K562 (cell line): ENCODE results near the gene NPR1. TPM values are rescaled to one million over a fixed set of nuclear protein-coding genes. Genes with fewer than 3 reads are reported as not detected.

Experiments used
- ATAC-seq: fragments of 200-7000 bp; cut with Tn5 transposase; 3 replicates; pipeline ENCODE4 v1.9.1; 2020; ENCODE audit warnings: moderate library complexity
- BruUV-seq: library from RNA; stranded (reverse); fragments of 400-500 nt; replicated peaks from 2 replicates; lab custom pipeline; 2021; lab: Mats Ljungman, UMichigan
- CTCF ChIA-PET: fragments of 300-600 bp; formaldehyde crosslinking; extraction: SDS; loops from one replicate; lab custom pipeline; 2021; ENCODE audit warnings: low intra/inter-chr PET ratio; lab: Yijun Ruan, JAX
- POLR2A ChIA-PET: fragments of 300-600, 350-650 bp; sonication (Branson Sonifier 250); formaldehyde crosslinking; extraction: SDS; loops from one replicate; lab custom pipeline; 2021; ENCODE audit warnings: antibody characterized with exemption, inconsistent platforms; lab: Yijun Ruan, JAX
- DNase-seq, 4 experiments: peaks; one replicate each; pipeline versions ENCODE4 v3.0.0 to v3.0.0-alpha.2; 2011 to 2018; ENCODE audit warnings: low spot score in 3 of 4, mixed read lengths in 3 of 4; ENCODE audit errors: extremely low read depth in 1 of 4
- FAIRE-seq: peaks from 2 replicates; lab custom pipeline; 2011; peaks lifted over from hg19 to GRCh38; lab: Jason Lieb, UNC
- H2AFZ ChIP-seq: 2 replicates; pipeline ENCODE4 v1.6.0; 2011; ENCODE audit warnings: low read depth, low read length, control low read depth, inconsistent platforms
- H3K27ac ChIP-seq: fragments of 200-600 bp; 3 replicates; pipeline ENCODE4 v1.8.0; 2011; ENCODE audit warnings: low read depth, mild to moderate bottlenecking, control low read depth, inconsistent platforms, low read length, moderate library complexity, mixed read lengths; ENCODE audit errors: extremely low read depth
- H3K27me3 ChIP-seq, 2 experiments: fragments of 300-600 bp in 1 of 2; 2 replicates in 1 of 2; 3 replicates in 1 of 2; pipeline versions ENCODE4 v1.6.0 to v1.8.0; 2011; ENCODE audit warnings: inconsistent platforms in 2 of 2, low read length in 2 of 2, mild to moderate bottlenecking in 1 of 2, mixed read lengths in 1 of 2, moderate library complexity in 1 of 2; ENCODE audit not compliant: control insufficient read depth in 2 of 2, insufficient read depth in 2 of 2
- H3K36me3 ChIP-seq: fragments of 300-600 bp; 3 replicates; pipeline ENCODE4 v1.8.0; 2011; ENCODE audit warnings: mild to moderate bottlenecking, low read length, inconsistent platforms; ENCODE audit not compliant: control insufficient read depth, insufficient read depth
- H3K4me1 ChIP-seq, 2 experiments: fragments of 200-600 bp in 1 of 2; replicated peaks in 1 of 2; 2 replicates in 1 of 2; 3 replicates in 1 of 2; pipeline versions ENCODE4 v1.5.1 to v1.8.0; 2011; ENCODE audit warnings: inconsistent platforms in 2 of 2, low read length in 2 of 2, mild to moderate bottlenecking in 1 of 2, mixed read lengths in 1 of 2, moderate library complexity in 1 of 2; ENCODE audit not compliant: control insufficient read depth in 2 of 2, insufficient read depth in 2 of 2
- H3K4me2 ChIP-seq: 2 replicates; pipeline ENCODE4 v1.6.1; 2011; ENCODE audit warnings: low read length, control low read depth, inconsistent platforms, mixed read lengths; ENCODE audit not compliant: insufficient read depth
- H3K4me3 ChIP-seq: fragments of 200-600 bp; sonication (generic), shearing (Covaris generic); 2 replicates; pipeline ENCODE4 v1.5.1; 2016; ENCODE audit warnings: control low read depth, inconsistent platforms
- H3K79me2 ChIP-seq: fragments of 200-600 bp; 3 replicates; pipeline ENCODE4 v1.8.0; 2011; ENCODE audit warnings: low read length, inconsistent platforms; ENCODE audit not compliant: control insufficient read depth, insufficient read depth
- H3K9ac ChIP-seq, 2 experiments: 2 replicates each; pipeline versions ENCODE4 v1.6.0 to v1.6.1; 2011; ENCODE audit warnings: low read depth in 2 of 2, low read length in 2 of 2, control low read depth in 1 of 2, inconsistent platforms in 1 of 2, mild to moderate bottlenecking in 1 of 2, mixed read lengths in 1 of 2; ENCODE audit not compliant: insufficient read depth in 1 of 2
- H3K9me1 ChIP-seq: one replicate; pipeline ENCODE4 v1.6.0; 2011; ENCODE audit warnings: inconsistent platforms, mild to moderate bottlenecking, low read length, moderate library complexity; ENCODE audit not compliant: control insufficient read depth, insufficient read depth
- H3K9me3 ChIP-seq: replicated peaks from 2 replicates; pipeline ENCODE4 v1.5.1; 2011; ENCODE audit warnings: low read depth, low read length, inconsistent platforms; ENCODE audit not compliant: control insufficient read depth, insufficient read depth
- H4K20me1 ChIP-seq: replicated peaks from 2 replicates; pipeline ENCODE4 v1.6.1; 2011; ENCODE audit warnings: low read length, inconsistent platforms, mixed read lengths; ENCODE audit not compliant: control insufficient read depth, insufficient read depth
- ASH1L ChIP-seq: fragments of 450-650 bp; IDR thresholded peaks from 2 replicates; pipeline ENCODE4 v1.6.1; 2018; ENCODE audit warnings: borderline replicate concordance, mild to moderate bottlenecking, low read depth; ENCODE audit not compliant: partially characterized antibody
- CHAMP1 ChIP-seq: fragments of 450-650 bp; IDR thresholded peaks from 2 replicates; pipeline ENCODE4 v1.6.1; 2016; ENCODE audit warnings: mild to moderate bottlenecking
- HNRNPL ChIP-seq: fragments of 200-400 bp; formaldehyde crosslinking; IDR thresholded peaks from 2 replicates; pipeline ENCODE4 v1.6.1; 2017; ENCODE audit warnings: low read depth, mild to moderate bottlenecking, low read length
- HNRNPUL1 ChIP-seq: fragments of 200-400 bp; formaldehyde crosslinking; IDR thresholded peaks from 2 replicates; pipeline ENCODE4 v1.6.1; 2017; ENCODE audit warnings: low read length
- MAFK ChIP-seq: IDR thresholded peaks from 2 replicates; pipeline ENCODE4 v1.6.1; 2011; ENCODE audit warnings: low read length, improper control_type of control experiment
- MCM3 ChIP-seq: fragments of 450-650 bp; IDR thresholded peaks from 2 replicates; pipeline ENCODE4 v1.6.1; 2016
- OTX1 ChIP-seq: fragments of 450-650 bp; formaldehyde crosslinking; IDR thresholded peaks from 2 replicates; pipeline ENCODE4 v1.4.0; 2022; ENCODE audit warnings: mild to moderate bottlenecking
- PCBP2 ChIP-seq: fragments of 200-400 bp; formaldehyde crosslinking; IDR thresholded peaks from 2 replicates; pipeline ENCODE4 v1.6.1; 2018; ENCODE audit warnings: low read length, low read depth, mild to moderate bottlenecking, moderate library complexity; ENCODE audit not compliant: poor library complexity, severe bottlenecking
- ZNF609 ChIP-seq: sonication (generic); formaldehyde crosslinking; IDR thresholded peaks from 2 replicates; pipeline ENCODE4 v1.8.1; 2023; ENCODE audit warnings: missing genetic modification reagents, mild to moderate bottlenecking, borderline replicate concordance
- ZNF717 ChIP-seq: fragments of 250-450 bp; sonication (Bioruptor Pico); IDR thresholded peaks from 2 replicates; pipeline ENCODE4 v1.5.0; 2021
- ZNF76 ChIP-seq: fragments of 250-450 bp; sonication (Bioruptor Pico); IDR thresholded peaks from 2 replicates; pipeline ENCODE4 v1.4.0; 2020; ENCODE audit warnings: mild to moderate bottlenecking, moderate library complexity, borderline replicate concordance
- WGBS: fragments of 100-300 bp; shearing (Covaris generic); methylation state at CpG from one replicate; pipeline ENCODE4 v1.1.6; 2016; ENCODE audit warnings: low coverage, mixed read lengths; ENCODE audit not compliant: insufficient coverage; ENCODE audit errors: missing lambda C conversion rate; 5-methylcytosine and 5-hydroxymethylcytosine counted together
- in situ Hi-C: fragments of 300-500 bp; cut with MboI; formaldehyde crosslinking; loops from 4 replicates; pipeline ENCODE4 v1.15.0; 2018; ENCODE audit warnings: inconsistent platforms, mixed read lengths
- intact Hi-C: fragments of 100-400 bp; cut with micrococcal nuclease; formaldehyde crosslinking; loops from 2 replicates; pipeline ENCODE4 v1.14.2; 2022
- polyA plus RNA-seq, 8 experiments: library from polyadenylated mRNA; depleted of rRNA in 4 of 8; stranded (reverse) in 5 of 8; unstranded in 3 of 8; fragments of >200 nt; fragmentation: Nextera tagmentation in 2 of 8; fragmentation: Illumina TruSeq in 1 of 8; extraction: Ambion mirVana in 2 of 8; extraction: Trizol in 1 of 8; gene quantifications; 2 replicates each; pipeline versions ENCODE4 v1.2.1 to v1.2.3, GENCODE V29; 2011 to 2014; ENCODE audit warnings: inconsistent platforms in 1 of 8, missing spikeins in 1 of 8
- total RNA-seq, 7 experiments: library from RNA; depleted of rRNA in 6 of 7; stranded (reverse); fragments of >200 nt in 6 of 7; fragmentation: Illumina TruSeq in 2 of 7; extraction: Trizol in 2 of 7; gene quantifications; 2 replicates each; pipeline versions ENCODE4 v1.2.1 to v1.2.3, GENCODE V29; 2011 to 2021; ENCODE audit warnings: low replicate concordance in 1 of 7

NPR1 gene
- total and polyA plus RNA-seq, 9 of the 15 experiments (the other 6 are each of a cell fraction or from before 2014, with no cell fraction given): 0.05 to 0.16 (median 0.06) TPM; not detected in 6

GRCh38 chr1:153673511-153673910 lies 5.0 kb upstream of the NPR1 start:
- H3K79me2 ChIP-seq: peaks cover 23% of the 10 kb centered on the region
- H3K4me2 ChIP-seq: no peak overlapping the region
- no peak for FAIRE-seq
- no peaks in the 10 kb centered on the region; the same call in 1 of the 2 replicates for H4K20me1 ChIP-seq
- no TSS peak for BruUV-seq
- no peaks in the 10 kb centered on the region for H3K9me1 ChIP-seq
- ChIA-PET POLR2A (interaction anchor here (0.7 to 2.3 kb wide), 2 partner anchors 16 to 317 kb away, joined by 5 to 10 read pairs; partner anchors contain the start of genes RPS27 and SNAPIN), CTCF (interaction anchor here (0.9 kb wide), 1 partner anchor 76 kb away, joined by 3 read pairs; no protein-coding TSS in a partner anchor)
- in situ Hi-C loops: loop anchor here (5.0 kb wide), 1 partner anchor 104 kb away; the partner anchor contains the start of gene SLC27A3
- H3K4me1 ChIP-seq: peaks cover 0 to 9% of the 10 kb centered on the region in 2 experiments; a peak in 3 of 5 replicates
- no peak overlapping the region for H3K4me3 ChIP-seq
- peaks cover 5 to 8% of the 10 kb centered on the region in 2 experiments; a peak in 4 of 5 replicates for H3K27me3 ChIP-seq
- no peak for ATAC-seq
- DNase-seq: no peak
- H3K27ac ChIP-seq: no peak overlapping the region
- no peak overlapping the region for H2AFZ ChIP-seq
- H3K9ac ChIP-seq: no peak overlapping the region
- no peak for TF ChIP-seq HNRNPL
- no peak for TF ChIP-seq ZNF609
- no peak for TF ChIP-seq PCBP2
- no peak for TF ChIP-seq CHAMP1
- TF ChIP-seq ZNF717: no peak
- TF ChIP-seq HNRNPUL1: no peak
- no peak for TF ChIP-seq OTX1 (CRISPR knock-in tag)
- no peak for TF ChIP-seq MAFK
- TF ChIP-seq ASH1L: no peak
- TF ChIP-seq MCM3: no peak
- no peak for TF ChIP-seq ZNF76
- WGBS: 91% methylated on average over 2 of the region's 2 CpGs
- peaks cover 19% of the 10 kb centered on the region for H3K36me3 ChIP-seq
- intact Hi-C loops: loop anchor here (5.0 kb wide), 2 partner anchors 161 to 314 kb away; partner anchors contain the start of gene RAB13
- no peaks in the 10 kb centered on the region for H3K9me3 ChIP-seq
